ENCODE results near the gene FOXD2. TPM values are rescaled to one million over a fixed set of nuclear protein-coding genes. Genes with fewer than 3 reads are reported as not detected.

Gene FOXD2
- total RNA-seq, 2 donors from 2014 or later, result 0.04 TPM; not detected in 1

DNA sequence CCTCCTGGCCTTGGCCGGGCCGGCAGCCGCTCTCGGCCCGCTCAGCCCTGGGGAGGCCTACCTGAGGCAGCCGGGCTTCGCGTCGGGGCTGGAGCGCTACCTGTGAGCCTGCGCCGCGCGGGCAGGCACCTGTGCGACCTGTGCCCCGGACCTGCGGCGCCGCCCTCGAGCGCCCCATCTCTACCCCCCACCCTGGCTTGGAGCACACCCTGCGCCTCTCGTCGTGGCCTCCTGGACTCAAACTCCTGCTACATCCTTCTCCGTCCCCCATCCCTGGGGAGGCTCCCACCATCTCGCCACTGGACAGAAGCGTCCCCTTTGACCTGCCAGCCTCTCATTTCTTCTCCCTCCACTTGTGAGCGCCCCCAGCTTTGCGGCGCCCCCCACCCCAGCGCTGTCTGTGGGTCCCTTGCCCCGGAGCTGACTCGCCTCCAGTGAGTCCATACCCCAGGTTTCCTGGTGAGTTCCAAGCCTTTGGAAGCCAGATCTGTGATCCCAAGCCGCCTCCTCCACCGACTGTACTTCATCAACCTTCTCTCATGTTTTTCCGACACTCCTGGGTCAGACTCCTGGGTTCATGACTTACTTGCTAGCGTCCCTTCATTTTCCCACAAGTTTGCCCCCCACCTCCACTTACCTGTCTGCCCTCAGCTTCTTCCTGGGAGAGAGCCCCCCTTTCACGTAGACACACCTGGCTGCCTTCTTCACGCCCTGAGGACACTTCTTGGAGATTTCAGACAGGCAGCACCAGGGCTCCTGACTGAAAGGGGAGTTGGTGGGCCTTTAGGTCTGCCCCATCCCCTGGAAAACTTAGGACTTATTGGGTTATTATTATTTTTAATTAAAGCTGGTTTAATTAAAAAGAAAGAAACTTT is 20.4 kb upstream of the FOXD2 start:
- Histone ChIP-seq H3K9me3 (no peaks in the 10 kb centered on the region), H3K36me3 (no peaks in the 10 kb centered on the region), H3K27ac (no peak overlapping the region), H3K27me3 (peaks cover 4 to 7% of the 10 kb centered on the region in 2 donors), H3K4me1 (no peaks in the 10 kb centered on the region), H3K4me3 (no peak overlapping the region)
- DNase-seq (ENCODE audit: low spot score), result no peak
- TF ChIP-seq, protein P1, sequence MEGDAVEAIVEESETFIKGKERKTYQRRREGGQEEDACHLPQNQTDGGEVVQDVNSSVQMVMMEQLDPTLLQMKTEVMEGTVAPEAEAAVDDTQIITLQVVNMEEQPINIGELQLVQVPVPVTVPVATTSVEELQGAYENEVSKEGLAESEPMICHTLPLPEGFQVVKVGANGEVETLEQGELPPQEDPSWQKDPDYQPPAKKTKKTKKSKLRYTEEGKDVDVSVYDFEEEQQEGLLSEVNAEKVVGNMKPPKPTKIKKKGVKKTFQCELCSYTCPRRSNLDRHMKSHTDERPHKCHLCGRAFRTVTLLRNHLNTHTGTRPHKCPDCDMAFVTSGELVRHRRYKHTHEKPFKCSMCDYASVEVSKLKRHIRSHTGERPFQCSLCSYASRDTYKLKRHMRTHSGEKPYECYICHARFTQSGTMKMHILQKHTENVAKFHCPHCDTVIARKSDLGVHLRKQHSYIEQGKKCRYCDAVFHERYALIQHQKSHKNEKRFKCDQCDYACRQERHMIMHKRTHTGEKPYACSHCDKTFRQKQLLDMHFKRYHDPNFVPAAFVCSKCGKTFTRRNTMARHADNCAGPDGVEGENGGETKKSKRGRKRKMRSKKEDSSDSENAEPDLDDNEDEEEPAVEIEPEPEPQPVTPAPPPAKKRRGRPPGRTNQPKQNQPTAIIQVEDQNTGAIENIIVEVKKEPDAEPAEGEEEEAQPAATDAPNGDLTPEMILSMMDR (IDR thresholded peaks at IDR 0.05), result no peak

DNA sequence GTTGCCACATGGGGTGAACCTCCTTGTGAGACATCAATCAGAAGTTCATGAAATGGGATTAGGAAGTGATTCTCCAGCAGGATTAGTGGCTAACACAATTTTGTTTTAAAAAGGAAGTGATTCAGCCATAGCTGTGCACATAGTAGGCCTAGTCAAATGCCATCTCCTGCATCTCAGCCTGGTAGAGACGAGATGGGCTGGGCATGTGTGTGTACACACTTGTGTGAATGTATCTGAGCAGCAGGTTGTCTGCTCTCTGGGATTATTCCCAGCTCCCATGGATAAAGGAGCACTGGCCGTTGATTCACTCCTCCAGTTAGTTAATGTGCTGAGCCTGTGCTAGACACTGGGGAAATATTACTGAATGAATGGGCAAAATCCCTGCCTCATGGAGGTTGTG is 19.7 kb upstream of the FOXD2 start:
- TF ChIP-seq, protein P1 (IDR thresholded peaks at IDR 0.05), result no peak
- no peaks in the 10 kb centered on the region for H3K36me3 ChIP-seq
- H3K4me1 ChIP-seq, result no peaks in the 10 kb centered on the region
- H3K27ac ChIP-seq, result no peak overlapping the region
- H3K4me3 ChIP-seq, result no peak overlapping the region
- H3K27me3 ChIP-seq, result peaks cover 4 to 7% of the 10 kb centered on the region in 2 donors
- no peaks in the 10 kb centered on the region for H3K9me3 ChIP-seq
- DNase-seq (ENCODE audit: low spot score), result no peak

DNA sequence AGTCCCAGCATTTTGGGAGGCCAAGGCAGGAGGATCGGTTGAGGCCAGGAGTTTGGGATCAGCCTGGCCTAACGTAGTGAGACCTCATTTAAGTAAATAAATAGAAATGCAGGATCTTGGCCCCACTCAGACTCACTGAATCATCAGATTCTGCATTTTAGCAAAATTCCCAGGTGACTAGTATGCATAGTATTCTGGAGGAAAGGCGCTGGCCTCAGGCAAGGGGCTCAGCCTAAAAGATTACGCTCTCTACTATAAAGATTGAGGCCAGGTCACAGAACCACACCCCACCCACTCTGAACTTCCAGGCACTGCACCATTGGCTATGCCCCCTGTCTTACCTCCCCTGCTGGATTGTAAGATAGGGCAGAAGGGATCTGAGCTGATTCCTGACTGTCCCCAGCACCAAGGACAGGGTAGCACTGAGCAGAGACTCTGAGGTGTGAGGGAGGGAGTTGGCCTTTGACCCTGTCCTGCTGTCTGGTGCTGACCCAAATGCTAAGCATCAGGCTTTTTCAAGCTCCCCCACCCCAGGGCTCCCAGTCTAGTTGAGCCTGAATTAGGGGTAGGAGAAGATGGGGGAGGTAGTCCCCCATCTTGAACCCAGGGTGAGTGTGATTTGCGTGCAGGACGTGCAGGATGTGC is 19.0 kb upstream of the FOXD2 start:
- Histone ChIP-seq H3K27ac (no peak overlapping the region), H3K4me1 (no peaks in the 10 kb centered on the region), H3K4me3 (no peak overlapping the region), H3K9me3 (no peaks in the 10 kb centered on the region), H3K36me3 (no peaks in the 10 kb centered on the region), H3K27me3 (peaks cover 4 to 7% of the 10 kb centered on the region in 2 donors)
- TF ChIP-seq, protein P1 (IDR thresholded peaks at IDR 0.05), result no peak
- DNase-seq (ENCODE audit: low spot score), result no peak

DNA sequence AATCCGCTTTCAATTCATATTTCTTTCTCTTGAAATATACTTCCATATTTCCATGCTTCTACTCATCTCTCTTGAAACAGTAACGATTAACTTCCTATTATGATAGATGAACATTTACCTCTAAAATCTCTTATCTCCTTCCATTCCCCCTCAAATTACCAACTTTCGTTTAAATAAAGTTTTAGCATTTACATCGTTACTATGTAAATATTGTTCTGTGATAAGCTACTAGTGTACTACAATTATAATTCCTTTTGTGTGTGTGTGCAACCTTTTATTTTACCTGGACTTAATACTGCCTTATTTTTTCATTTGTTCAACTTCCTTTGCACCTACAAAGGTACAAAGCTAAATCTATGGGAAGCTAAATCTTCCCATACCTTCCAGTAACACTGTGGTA is 17.3 kb upstream of the FOXD2 start:
- no peak overlapping the region for H3K27ac ChIP-seq
- no peak for DNase-seq (ENCODE audit: low spot score)
- H3K4me3 ChIP-seq, result no peak overlapping the region
- H3K9me3 ChIP-seq, result no peaks in the 10 kb centered on the region
- H3K4me1 ChIP-seq, result no peaks in the 10 kb centered on the region
- TF ChIP-seq, protein P1 (IDR thresholded peaks at IDR 0.05), result no peak
- peaks cover 4 to 7% of the 10 kb centered on the region in 2 donors for H3K27me3 ChIP-seq
- no peaks in the 10 kb centered on the region for H3K36me3 ChIP-seq

DNA sequence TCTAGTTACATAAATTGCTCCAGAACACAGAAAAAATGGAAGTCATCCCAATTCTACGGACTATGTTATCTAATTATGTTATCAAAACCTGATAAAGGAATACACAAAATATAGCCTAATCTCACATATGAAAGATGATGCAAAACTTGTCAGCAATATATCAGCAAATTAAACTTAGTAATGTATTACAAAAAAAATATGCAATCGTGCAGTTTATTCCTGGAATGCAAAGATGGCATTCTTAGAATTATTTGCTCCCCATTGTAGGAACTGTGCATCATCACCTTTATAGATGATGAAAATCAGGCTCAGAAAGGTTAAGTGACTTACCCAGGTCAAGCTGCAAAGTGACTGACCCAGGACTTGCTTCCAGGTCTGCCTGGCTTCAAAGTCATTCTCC is 14.0 kb upstream of the FOXD2 start:
- no peaks in the 10 kb centered on the region for H3K27me3 ChIP-seq
- TF ChIP-seq, protein P1 (IDR thresholded peaks at IDR 0.05), result no peak
- H3K27ac ChIP-seq, result no peak overlapping the region
- H3K4me3 ChIP-seq, result no peak overlapping the region
- no peaks in the 10 kb centered on the region for H3K4me1 ChIP-seq
- H3K9me3 ChIP-seq, result no peaks in the 10 kb centered on the region
- no peak for DNase-seq (ENCODE audit: low spot score)
- H3K36me3 ChIP-seq, result no peaks in the 10 kb centered on the region

Measured in right atrium auricular region (tissue), 2 donors.